Ovary (tissue), 3 donors: ENCODE measurements around the gene DIO3.

Source experiments
- CTCF ChIP-seq, 3 donors: fragments of 450-650 bp in 2 of 3; fragments of 200-600 bp in 1 of 3; IDR thresholded peaks; one replicate each; pipeline versions ENCODE4 v1.5.1 to v1.8.0; 2016 to 2022; ENCODE audit warnings: antibody characterized with exemption in 3 of 3, mild to moderate bottlenecking in 1 of 3
- EP300 ChIP-seq: sonication (generic); formaldehyde crosslinking; IDR thresholded peaks from one replicate; pipeline ENCODE4 v1.6.1; 2017; ENCODE audit warnings: antibody characterized with exemption
- POLR2A ChIP-seq: fragments of 450-650 bp; IDR thresholded peaks from one replicate; pipeline ENCODE4 v1.6.1; 2017; ENCODE audit warnings: antibody characterized with exemption, mild to moderate bottlenecking, moderate library complexity
- donor health status: DM: no; HTN: no; CAD: no.

GRCh38 chr14:101587441-101587911, 26.2 kb downstream of the DIO3 start:
- TF ChIP-seq CTCF (IDR thresholded peaks at IDR 0.05) (no peak), POLR2A (no peak), EP300 (no peak)
